Measurements from ENCODE around the gene PDPN. TPM values are rescaled to one million over a fixed set of nuclear protein-coding genes. Genes with fewer than 3 reads are reported as not detected.
A peak's percentile ranks its signal among the peaks of the same experiment; 100 is the strongest.

PDPN gene
- total RNA-seq, 1 donor from 2014 or later = 18.3 TPM

DNA sequence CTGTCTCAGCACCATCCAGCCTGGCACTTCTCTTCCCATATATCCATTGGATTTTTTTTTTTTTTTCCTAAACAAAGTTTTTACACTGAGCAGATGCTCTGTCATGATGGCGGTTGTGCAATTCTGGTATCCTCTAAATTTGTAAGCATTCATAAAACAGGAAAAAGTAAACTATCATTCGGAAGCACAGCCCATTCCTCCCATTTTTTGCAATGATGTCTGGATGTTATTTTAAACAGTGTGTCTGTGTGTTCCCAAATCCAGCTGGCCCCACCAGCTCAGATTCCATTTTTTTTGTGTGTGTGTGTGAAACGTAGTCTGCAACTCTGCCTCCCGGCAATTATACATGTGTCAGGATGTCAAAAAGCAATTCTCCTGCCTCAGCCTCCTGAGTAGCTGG is 33.5 kb downstream of the PDPN start:
- peak; percentile 73 for DNase-seq (ENCODE audit: low spot score)

DNA sequence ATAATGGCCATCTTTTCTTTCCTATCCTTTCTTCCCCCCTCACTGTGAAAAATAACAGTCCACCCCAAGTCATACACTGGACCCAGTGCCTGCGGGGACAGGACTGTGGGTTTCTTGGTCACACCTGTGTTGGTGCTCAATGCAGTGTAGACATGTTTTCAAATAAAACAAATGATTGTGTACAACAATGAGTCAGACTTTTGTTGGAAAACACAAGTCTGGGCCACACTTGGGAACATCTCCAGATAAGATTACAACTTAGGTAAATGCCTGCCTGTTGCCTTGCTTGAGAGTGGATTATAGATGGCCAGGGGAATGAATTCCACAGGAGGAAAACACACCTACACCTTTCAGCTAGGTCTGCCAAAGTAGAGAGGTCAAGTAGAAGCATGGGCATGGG is 34.1 kb downstream of the PDPN start:
- DNase-seq (ENCODE audit: low spot score) = no peak

DNA sequence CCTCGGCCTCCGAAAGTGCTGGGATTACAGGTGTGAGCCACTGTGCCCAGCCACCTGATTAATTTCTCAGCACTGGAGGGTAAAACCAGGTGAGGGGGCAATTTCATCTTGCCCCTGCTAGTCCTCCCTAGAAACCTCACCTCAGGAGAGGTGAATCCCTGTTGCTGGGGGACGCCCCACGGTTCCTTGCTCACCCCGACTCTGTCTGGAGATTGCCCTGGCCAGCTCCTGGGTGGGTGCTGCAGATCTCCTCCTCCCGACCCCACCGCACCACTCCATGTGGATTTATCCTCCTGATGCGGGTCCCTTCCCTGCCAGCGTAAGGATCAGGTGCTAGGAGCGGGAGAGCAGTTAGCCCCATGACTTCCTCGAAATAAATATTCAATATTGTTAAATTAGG is 34.9 kb downstream of the PDPN start:
- no peak for DNase-seq (ENCODE audit: low spot score)

DNA sequence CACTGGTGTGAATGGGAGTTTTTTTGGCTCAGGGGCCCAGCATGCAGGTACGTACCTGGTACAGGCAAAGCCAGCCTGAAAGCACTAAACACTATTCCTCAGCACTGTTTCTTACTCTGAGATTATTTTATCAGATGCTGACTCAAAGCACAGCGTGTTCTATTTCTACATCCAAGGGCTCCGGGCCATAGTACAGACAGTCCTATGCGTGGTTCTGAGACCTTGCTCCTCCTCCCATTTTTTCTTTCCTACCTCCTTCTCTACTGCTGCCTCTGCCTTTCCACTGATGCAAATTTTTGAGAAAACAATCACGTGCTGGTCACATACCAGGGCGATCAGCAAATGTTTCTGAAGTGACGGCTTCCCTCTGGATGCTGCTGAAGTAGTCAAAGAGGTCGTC is 36.3 kb downstream of the PDPN start:
- peak; percentile 50 for DNase-seq (ENCODE audit: low spot score)

DNA sequence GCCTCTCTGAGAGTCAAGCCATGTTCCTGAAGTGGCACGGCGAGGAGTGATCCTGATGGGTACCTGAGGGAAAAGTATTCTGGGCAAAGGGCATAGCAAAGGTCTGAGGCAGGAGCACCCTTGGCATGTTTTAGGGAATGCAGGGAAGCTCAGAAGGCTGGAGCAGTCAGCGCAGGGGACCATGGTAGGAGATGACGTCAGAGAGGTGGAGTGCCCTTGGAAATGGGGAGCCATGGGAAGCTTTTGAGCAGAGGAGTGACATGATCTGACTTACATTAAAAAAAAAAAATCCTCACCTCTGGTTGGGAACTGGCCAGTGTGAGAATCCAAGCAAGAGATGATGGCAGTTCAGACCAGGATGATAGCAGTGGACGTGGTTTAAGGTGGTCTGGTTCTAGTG is 37.2 kb downstream of the PDPN start:
- no peak for DNase-seq (ENCODE audit: low spot score)

DNA sequence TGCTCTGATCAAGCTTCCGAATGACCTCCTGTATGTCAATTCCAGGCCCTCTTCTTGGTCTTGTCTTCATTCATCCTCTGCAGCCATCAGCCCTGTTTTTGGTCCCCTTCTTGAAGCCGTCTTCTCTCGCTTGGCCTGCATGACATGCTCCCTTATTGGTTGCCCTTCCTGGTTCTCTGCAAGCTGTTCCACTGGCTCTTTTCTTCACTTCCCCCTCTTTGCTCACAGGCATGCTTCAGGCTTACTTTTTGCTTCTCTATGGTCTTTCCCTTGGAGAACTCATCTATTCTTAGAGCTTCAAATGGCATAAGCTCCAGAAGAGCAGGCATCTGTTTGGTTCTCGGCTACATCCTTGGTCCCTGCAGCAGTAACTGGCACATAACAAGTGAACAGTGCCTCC is 38.8 kb downstream of the PDPN start:
- DNase-seq (ENCODE audit: low spot score) = no peak

DNA sequence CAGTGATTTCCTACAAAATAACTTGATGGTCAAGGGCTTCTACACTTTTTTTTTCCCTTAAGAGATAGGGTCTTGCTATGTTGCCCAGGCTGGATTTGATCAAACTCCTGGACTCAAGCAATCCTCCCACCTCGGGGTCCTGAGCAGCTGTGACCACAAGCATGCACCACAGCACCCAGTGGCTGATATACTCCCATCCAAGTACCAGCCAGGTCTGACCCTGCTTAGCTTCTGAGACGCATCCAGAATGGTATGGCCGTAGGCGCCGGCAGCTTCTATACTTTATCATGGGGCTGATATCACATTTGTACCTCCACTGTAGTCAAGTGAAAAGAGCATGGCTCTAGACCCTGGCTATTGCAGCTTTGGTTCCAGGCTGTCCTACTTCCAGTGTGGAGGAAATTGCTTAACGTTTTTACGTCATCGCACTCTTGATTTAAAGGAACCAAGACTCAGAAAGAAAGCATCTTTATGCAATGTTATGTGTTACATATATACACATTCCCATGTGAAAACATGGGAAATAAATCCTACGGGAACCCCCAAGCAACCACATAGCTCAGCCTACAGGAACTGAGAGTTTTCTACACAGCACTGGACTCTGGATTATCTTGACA is 39.5 kb downstream of the PDPN start:
- no peak for DNase-seq (ENCODE audit: low spot score)

DNA sequence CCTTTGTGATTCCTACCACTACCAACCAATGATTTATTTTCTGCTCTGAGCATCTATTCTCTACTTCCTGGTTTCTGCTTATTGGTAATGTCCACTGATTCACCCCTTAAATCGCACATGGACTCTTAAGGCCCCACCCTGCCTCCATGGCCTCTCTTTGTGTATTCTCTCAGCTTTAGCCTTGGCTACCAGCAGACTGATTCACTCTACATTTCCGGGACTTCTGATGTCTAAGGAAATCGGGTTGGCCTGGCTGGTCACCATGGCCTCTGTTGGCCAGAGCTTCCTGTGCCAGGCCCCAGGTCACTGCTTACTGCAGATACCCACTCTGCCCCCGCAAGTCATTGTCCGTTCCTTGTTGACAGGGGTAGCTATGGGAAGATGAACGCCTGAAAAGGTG is 40.9 kb downstream of the PDPN start:
- no peak for DNase-seq (ENCODE audit: low spot score)

DNA sequence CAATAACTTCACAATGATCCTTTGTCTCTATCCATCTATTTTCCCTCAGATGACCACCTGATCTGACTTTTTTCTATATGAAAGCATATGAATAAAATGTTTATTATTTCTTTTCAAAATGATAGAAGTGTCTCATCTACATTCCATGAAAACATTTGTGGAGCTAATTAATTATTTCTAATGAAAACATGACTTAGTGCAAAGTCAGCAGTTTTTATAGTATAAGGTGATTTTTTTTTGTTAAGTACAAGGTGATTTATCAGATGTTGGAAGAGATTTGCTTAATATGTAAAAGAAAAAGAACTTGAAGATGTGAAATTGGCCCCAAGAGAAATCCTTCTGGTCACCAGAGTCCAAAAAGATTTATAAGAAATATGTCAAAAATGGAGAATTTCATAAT is 43.5 kb downstream of the PDPN start:
- no peak for DNase-seq (ENCODE audit: low spot score)

DNA sequence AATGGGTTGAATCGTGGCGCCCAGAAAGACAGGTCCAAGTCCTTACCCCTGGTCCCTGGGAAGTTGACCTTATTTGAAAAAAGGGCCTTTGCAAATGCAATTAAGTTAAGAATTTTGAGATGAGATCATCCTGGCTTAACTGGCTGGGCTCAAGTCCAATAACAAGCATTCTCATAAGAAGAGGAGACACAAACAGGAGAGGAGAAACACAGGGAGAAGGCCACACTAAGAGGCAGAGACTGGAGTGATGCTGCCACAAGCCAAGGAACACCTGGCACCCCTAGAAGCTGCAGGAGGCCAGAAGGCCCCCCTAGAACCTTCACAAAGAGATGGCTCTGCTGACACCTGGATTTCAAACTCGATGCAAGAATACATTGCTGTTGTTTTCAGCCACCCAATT is 44.6 kb downstream of the PDPN start:
- no peak for DNase-seq (ENCODE audit: low spot score)

DNA sequence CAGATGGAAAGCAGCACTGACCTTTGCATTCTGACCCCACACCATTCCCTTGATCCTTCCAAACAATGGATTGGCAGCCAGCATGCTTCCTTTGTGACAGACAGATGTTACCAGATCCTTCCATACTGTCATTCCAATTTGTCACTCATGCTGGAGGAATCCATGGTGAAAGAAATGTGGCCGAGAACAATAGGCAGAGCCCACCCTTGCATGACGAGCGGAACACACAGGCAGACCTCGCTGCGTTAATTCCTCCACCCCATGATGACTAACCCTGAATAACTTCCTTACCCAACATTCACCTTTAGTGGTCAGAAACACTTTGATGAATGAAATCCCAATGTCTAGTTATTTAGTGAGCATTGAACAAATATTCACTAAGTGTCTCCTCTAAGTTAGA is 45.1 kb downstream of the PDPN start:
- DNase-seq (ENCODE audit: low spot score) = no peak

DNA sequence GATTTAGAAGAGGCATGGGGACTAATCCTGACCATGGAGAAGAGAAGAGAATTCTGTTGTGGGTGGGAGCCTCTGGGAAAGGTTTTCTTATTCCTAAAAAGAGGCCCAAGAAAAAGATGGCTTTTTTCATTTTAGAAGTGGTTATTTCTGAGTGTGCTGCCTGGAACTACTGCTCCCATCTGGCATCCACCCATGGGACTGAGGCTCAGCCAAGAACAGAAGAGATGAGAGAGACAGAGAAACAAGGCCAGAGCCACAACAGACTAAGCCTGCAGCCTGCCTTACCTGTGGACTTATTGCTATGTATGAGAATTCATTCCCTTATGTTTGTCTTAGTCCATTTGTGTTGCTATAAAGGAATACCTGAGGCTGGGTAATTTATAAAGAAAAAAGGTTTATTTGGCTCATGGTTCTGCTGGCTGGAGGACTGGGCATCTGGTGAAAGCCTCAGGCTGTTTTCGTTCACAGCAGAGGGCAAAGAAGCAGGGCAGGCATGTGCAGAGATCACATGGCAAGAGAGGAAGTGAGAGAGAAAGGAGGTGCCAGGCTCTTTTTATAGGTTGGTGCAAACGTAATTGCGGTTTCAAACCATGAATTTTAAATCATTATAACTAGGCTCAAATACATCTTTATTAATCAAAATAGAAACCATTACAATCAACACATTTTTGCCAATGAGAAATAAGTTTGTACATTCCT is 58.8 kb downstream of the PDPN start:
- no peak for DNase-seq (ENCODE audit: low spot score)

DNA sequence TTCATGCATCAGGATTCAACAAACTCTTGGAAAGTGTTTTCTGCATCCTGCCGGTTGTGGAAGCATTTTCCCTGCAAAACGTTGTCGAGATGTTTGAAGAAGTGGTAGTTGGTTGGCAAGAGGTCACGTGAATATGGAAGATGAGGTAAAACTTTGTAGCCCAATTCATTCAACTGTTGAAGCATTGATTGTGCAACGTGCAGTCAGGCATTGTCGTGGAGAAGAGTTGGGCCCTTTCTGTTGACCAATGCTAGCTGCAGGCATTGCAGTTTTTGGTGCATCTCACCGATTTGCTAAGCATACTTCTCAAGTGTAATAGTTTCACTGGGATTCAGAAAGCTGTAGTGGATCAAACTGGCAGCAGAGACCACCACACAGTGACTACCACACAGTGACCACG is 59.4 kb downstream of the PDPN start:
- no peak for DNase-seq (ENCODE audit: low spot score)

DNA sequence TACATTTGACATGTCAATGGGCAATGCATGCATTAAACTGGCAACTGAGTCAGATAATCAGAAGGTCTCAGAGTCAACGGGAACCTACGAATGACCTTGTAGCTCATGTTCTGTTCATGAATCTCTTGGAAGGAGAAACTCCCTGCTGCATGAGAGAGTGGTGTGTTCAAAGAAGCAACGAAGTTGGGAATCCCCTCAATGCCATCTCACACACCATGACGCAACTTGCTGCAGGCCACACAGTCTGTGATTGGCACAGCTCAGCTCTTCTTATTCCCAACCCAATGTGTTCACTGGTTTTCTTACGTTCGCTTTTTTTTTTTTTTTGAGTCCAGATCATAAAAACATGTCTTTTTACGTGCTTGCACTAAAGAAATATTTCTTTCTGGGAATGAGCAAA is 62.9 kb downstream of the PDPN start:
- no peak for DNase-seq (ENCODE audit: low spot score)

DNA sequence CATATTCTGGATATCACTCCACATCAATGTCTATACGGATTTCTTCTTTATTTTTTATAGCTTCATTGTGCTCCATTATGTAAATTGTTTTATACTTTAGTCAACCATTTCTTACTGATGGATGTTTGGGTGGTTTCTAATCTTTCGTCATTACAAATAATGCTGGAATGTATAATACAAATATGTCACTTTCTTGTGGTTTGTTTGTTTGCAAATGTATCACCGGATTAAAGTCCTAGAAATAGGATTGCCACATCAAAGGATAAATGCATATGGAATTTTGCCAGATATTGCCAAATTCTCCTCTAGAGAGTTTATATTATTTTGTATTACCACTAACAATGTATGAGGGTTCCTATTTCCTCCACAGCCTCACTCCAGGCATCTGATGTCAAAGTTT is 67.6 kb downstream of the PDPN start:
- no peak for DNase-seq (ENCODE audit: low spot score)

DNA sequence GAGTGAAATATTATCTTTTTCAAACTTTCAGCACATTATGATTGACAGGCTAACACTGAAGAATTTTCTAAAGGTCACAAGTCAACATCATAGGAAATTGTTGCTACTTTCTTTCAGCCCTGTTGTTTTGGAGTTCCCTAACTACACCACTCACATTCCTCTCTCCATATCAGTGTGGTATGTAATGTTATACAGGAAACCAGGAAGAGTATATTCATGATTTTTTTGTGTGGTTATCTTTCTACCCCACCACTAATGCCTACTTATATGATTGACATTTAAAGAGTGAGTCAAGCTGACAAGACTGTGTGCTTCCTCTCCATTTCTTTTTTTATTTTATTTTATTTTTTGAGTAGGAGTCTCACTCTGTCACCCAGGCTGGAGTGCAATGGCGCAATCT is 68.6 kb downstream of the PDPN start:
- DNase-seq (ENCODE audit: low spot score) = no peak

DNA sequence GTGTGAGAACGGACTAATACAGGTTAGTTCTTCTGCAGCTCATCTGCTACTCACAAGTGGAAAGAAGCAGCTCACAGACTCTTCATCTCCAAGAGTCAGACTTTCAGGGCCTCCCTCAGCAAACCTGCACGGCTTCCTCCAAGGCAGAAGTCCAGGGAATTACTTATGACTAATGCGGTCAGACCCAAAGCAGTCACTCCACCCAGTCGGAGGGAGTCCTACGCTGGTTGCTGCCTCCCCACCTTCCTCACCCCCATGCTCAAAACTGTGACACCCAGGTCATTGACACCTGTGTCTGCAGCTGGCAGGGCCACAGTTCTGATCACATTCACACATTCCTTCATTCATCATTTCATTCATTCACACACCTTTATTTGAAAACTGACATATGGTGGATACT is 77.9 kb downstream of the PDPN start:
- peak; percentile 77 for DNase-seq (ENCODE audit: low spot score)

DNA sequence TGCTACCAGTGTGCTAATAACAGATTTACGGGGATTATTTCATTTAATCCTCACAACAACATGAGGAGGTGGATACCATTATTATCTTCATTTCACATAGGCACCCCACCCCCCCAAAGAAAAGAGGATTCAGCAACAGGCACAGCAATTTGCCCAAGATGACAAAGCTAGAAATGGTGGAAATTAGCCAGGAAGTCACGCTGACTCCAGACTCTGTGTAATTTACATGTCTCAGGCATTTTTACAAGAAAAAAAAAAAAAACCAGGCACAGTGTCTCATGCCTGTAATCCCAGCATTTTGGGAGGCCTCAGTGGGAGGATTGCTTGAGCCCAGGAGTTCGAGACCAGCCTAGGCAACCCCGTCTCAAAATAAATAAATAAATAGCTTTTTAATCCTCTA is 78.9 kb downstream of the PDPN start:
- DNase-seq (ENCODE audit: low spot score) = peak; percentile 61

DNA sequence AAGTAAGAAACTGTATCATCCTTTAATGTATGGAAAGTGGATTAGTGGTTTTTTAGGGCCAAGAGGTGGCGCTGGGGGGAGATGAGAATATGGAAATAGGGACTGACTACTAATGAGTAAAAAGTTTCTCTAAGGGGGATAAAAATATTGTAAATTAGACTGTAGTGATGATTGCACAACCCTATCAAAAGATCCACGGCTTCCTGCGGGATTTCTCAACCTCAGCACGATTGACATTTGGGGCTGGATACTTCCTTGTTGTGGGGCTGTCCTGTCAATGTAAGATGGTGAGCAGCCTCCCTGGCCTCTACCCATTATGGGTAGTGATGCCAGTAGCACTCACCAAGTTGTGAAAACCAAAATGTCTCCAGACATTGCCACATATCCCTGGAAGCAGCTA is 80.3 kb downstream of the PDPN start:
- DNase-seq (ENCODE audit: low spot score) = no peak

DNA sequence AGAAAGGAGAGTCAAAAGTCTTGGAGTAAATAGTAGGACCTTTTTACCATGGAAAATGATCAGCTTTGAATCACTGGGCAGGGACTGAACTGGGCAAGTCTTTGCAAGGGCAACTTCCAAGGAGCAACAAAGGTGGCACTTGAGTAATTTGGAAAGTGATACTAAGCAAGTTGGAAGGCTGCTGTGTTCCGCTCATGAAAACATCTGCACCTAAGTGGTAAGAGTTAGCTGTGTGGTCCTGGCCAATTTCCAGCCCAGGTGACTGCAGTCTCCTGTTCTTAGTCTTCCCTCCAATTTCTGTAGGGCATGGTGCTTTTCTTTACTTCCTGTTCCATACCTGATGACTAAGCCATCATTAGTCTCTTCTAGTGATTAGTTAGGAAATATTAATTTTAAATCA is 80.8 kb downstream of the PDPN start:
- DNase-seq (ENCODE audit: low spot score) = no peak

DNA sequence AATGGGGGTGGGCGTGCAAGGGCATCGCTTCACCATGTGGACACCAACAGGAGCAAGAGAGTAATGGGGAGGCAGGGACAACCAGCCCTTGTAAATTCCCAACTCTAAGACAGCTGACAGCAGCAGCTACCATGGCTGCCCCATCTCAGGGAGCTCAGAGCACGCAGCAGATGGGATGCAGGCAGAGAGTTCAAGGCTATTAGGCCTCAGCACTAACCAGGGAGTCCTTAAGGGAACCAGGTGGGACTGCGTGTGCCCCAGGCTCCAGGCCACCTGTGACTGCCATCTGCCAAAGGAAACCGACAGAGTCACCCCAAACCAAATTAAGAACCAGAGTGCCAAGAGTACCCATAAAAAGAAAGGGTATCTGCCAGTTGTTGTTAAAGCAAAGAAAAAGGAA is 82.7 kb downstream of the PDPN start:
- no peak for DNase-seq (ENCODE audit: low spot score)

Data from umbilical cord (tissue), 2 donors.